ENCODE data around the gene RALGAPA1.
"Not testable (repeated sequence)": the region's sequence is repeated elsewhere in the genome, so short reads cannot be mapped to it uniquely, and the experiment has no call there.

Gene RALGAPA1

DNA sequence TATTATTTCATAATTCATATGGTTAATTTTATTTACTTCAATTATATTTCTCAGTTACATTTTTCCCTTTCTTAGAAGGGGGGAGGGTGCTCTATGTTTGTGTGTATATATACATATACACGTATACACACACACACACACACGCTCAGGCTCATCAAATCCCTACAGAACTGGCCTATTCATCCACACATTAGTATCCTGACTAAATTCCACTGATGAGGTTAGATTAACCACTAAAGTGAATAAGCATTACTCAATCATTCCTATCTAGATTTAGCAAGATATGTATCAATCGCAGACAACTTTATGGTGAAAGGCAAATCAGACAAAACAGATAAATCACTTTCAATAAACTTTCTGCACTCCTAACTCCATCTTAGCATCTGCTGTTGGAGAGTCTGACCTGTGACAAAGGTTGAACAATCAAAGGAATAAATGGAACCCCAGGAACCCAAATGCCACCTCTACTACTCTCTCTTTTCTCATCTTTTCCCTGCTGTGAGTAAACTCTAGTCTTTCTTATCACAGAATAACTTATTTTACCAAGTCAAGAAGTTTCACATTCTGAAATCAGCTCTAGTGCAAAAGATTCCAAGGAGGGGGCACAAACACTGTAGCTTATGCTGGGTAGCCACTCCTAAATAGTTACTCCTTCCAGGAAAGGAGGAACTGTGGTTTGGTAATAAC lies 67.6 kb downstream of the RALGAPA1 start:
- Mint-ChIP-seq H3K36me3 (ENCODE audit: insufficient read depth) (peaks cover 13% of the 10 kb centered on the region), H3K4me1 (peaks cover 6% of the 10 kb centered on the region), H3K4me3 (no peak overlapping the region), H3K27ac (ENCODE audit: low read depth) (peak overlapping the region; percentile 58), H3K9me3 (no peaks in the 10 kb centered on the region), H3K27me3 (no peaks in the 10 kb centered on the region)
- ATAC-seq (replicated peaks; ENCODE audit: extremely low read depth, poor library complexity, severe bottlenecking) (no peak), DNase-seq (ENCODE audit: low spot score in 2 of 2) (no peak)

- no peak overlapping the region for H3K4me3 Mint-ChIP-seq
- peaks cover 6% of the 10 kb centered on the region for H3K4me1 Mint-ChIP-seq
- ATAC-seq (replicated peaks; ENCODE audit: extremely low read depth, poor library complexity, severe bottlenecking) (no peak), DNase-seq (ENCODE audit: low spot score in 2 of 2) (no peak)
- H3K36me3 Mint-ChIP-seq (ENCODE audit: insufficient read depth), result peaks cover 13% of the 10 kb centered on the region
- no peaks in the 10 kb centered on the region for H3K9me3 Mint-ChIP-seq
- no peaks in the 10 kb centered on the region for H3K27me3 Mint-ChIP-seq
- H3K27ac Mint-ChIP-seq (ENCODE audit: low read depth), result no peak overlapping the region
Measured at GRCh38 chr14:35740215-35740614, 68.9 kb downstream of the RALGAPA1 start.

DNA sequence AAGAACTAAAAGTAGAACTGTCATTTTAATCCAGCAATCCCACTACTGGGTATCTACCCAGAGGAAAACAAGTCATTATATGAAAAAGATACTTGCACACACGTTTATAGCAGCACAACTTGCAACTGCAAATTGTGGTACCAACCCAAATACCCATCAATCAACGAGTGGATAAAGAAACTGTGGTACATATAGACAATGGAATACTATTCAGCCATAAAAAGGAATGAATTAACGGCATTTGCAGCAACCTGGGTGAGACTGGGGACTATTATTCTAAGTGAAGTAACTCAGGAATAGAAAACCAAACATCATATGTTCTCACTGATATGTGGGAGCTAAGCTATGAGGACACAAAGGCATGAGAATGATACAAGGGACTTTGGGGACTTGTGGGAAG lies 73.9 kb downstream of the RALGAPA1 start:
- Mint-ChIP-seq H3K36me3 (ENCODE audit: insufficient read depth) (peaks cover 17% of the 10 kb centered on the region), H3K4me1 (peaks cover 26% of the 10 kb centered on the region)
- not testable (repeated sequence) for DNase-seq (ENCODE audit: low spot score in 2 of 2); H3K27me3 Mint-ChIP-seq; H3K4me3 Mint-ChIP-seq; H3K9me3 Mint-ChIP-seq; ATAC-seq (replicated peaks; ENCODE audit: extremely low read depth, poor library complexity, severe bottlenecking); H3K27ac Mint-ChIP-seq (ENCODE audit: low read depth)

- DNase-seq (ENCODE audit: low spot score in 2 of 2); H3K9me3 Mint-ChIP-seq; H3K4me3 Mint-ChIP-seq; H3K27me3 Mint-ChIP-seq; ATAC-seq (replicated peaks; ENCODE audit: extremely low read depth, poor library complexity, severe bottlenecking); H3K27ac Mint-ChIP-seq (ENCODE audit: low read depth): not testable (repeated sequence)
- peaks cover 28% of the 10 kb centered on the region for H3K4me1 Mint-ChIP-seq
- H3K36me3 Mint-ChIP-seq (ENCODE audit: insufficient read depth), result peaks cover 19% of the 10 kb centered on the region
Measured at GRCh38 chr14:35733510-35733909, 75.6 kb downstream of the RALGAPA1 start.

- Mint-ChIP-seq H3K4me1 (peaks cover 28% of the 10 kb centered on the region), H3K36me3 (ENCODE audit: insufficient read depth) (peaks cover 14% of the 10 kb centered on the region), H3K27ac (ENCODE audit: low read depth) (peak overlapping the region; percentile 9), H3K27me3 (no peaks in the 10 kb centered on the region), H3K9me3 (no peaks in the 10 kb centered on the region), H3K4me3 (no peak overlapping the region)
- ATAC-seq (replicated peaks; ENCODE audit: extremely low read depth, poor library complexity, severe bottlenecking) (no peak), DNase-seq (ENCODE audit: low spot score in 2 of 2) (no peak)
Measured at GRCh38 chr14:35730871-35731270, 78.2 kb downstream of the RALGAPA1 start.

- Mint-ChIP-seq H3K36me3 (ENCODE audit: insufficient read depth) (peaks cover 14% of the 10 kb centered on the region), H3K27me3 (no peaks in the 10 kb centered on the region), H3K9me3 (no peaks in the 10 kb centered on the region), H3K27ac (ENCODE audit: low read depth) (no peak overlapping the region), H3K4me3 (no peak overlapping the region), H3K4me1 (peaks cover 22% of the 10 kb centered on the region)
- no peak for DNase-seq (ENCODE audit: low spot score in 2 of 2)
- no peak for ATAC-seq (replicated peaks; ENCODE audit: extremely low read depth, poor library complexity, severe bottlenecking)
Measured at GRCh38 chr14:35727764-35728163, 81.3 kb downstream of the RALGAPA1 start.

GRCh38 chr14:35725930-35726329 lies 83.2 kb downstream of the RALGAPA1 start:
- DNase-seq (ENCODE audit: low spot score in 2 of 2) (no peak), ATAC-seq (replicated peaks; ENCODE audit: extremely low read depth, poor library complexity, severe bottlenecking) (no peak)
- Mint-ChIP-seq H3K9me3 (no peaks in the 10 kb centered on the region), H3K27ac (ENCODE audit: low read depth) (no peak overlapping the region), H3K36me3 (ENCODE audit: insufficient read depth) (peaks cover 17% of the 10 kb centered on the region), H3K4me1 (peaks cover 7% of the 10 kb centered on the region), H3K27me3 (no peaks in the 10 kb centered on the region), H3K4me3 (no peak overlapping the region)

- Mint-ChIP-seq H3K27me3 (no peaks in the 10 kb centered on the region), H3K27ac (ENCODE audit: low read depth) (no peak overlapping the region), H3K36me3 (ENCODE audit: insufficient read depth) (peaks cover 15% of the 10 kb centered on the region), H3K4me1 (no peaks in the 10 kb centered on the region), H3K9me3 (no peaks in the 10 kb centered on the region), H3K4me3 (no peak overlapping the region)
- ATAC-seq (replicated peaks; ENCODE audit: extremely low read depth, poor library complexity, severe bottlenecking), result no peak
- no peak for DNase-seq (ENCODE audit: low spot score in 2 of 2)
Measured at GRCh38 chr14:35715079-35715478, 94.0 kb downstream of the RALGAPA1 start.

- Mint-ChIP-seq H3K4me1 (no peaks in the 10 kb centered on the region), H3K4me3 (no peak overlapping the region), H3K36me3 (ENCODE audit: insufficient read depth) (peaks cover 16% of the 10 kb centered on the region), H3K27me3 (no peaks in the 10 kb centered on the region), H3K9me3 (no peaks in the 10 kb centered on the region), H3K27ac (ENCODE audit: low read depth) (no peak overlapping the region)
- DNase-seq (ENCODE audit: low spot score in 2 of 2) (no peak), ATAC-seq (replicated peaks; ENCODE audit: extremely low read depth, poor library complexity, severe bottlenecking) (no peak)
Measured at GRCh38 chr14:35712466-35712865, 96.6 kb downstream of the RALGAPA1 start.

DNA sequence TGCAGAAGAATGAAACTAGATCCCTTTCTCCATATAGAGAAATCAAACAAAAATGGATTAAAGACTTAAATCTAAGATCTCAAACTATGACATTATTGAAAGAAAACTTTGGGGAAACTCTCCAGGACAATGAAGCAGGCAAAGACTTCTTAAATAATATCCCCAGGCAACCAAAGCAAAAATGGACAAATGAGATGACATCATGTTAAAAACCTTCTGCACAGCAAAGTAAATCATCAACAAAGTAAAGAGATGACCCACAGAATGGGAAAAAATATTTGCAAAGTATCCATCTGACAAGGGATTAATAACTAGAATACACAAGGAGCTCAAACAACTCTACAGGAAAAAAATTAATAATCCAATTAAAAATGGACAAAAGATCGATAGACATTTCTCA lies 101.0 kb downstream of the RALGAPA1 start:
- no peaks in the 10 kb centered on the region for H3K4me1 Mint-ChIP-seq
- no peaks in the 10 kb centered on the region for H3K9me3 Mint-ChIP-seq
- H3K27me3 Mint-ChIP-seq, result no peaks in the 10 kb centered on the region
- peaks cover 14% of the 10 kb centered on the region for H3K36me3 Mint-ChIP-seq (ENCODE audit: insufficient read depth)
- peak overlapping the region; percentile 26 for H3K27ac Mint-ChIP-seq (ENCODE audit: low read depth)
- DNase-seq (ENCODE audit: low spot score in 2 of 2) (no peak), ATAC-seq (replicated peaks; ENCODE audit: extremely low read depth, poor library complexity, severe bottlenecking) (no peak)
- H3K4me3 Mint-ChIP-seq, result no peak overlapping the region

DNA sequence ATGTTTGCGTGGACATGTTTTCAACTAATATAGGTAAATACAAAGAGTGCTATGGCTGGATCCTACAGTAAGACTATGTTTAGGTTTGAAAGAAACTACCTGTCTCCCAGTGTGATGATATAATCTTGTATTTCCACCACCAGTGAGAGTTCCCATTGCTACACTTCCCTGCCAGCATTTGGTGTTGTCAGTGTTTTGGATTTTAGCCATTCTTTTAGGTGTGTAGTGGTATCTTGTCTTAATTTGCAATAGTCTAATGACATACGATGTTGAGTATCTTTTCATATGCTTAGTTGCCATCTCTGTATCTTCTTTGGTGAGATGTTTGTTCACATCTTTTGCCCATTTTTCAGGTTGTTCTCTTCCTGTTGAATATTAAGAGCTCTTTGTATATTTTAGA lies 103.5 kb downstream of the RALGAPA1 start:
- Mint-ChIP-seq H3K4me1 (no peaks in the 10 kb centered on the region), H3K9me3 (no peaks in the 10 kb centered on the region), H3K4me3 (no peak overlapping the region), H3K36me3 (ENCODE audit: insufficient read depth) (peaks cover 14% of the 10 kb centered on the region), H3K27ac (ENCODE audit: low read depth) (no peak overlapping the region), H3K27me3 (no peaks in the 10 kb centered on the region)
- DNase-seq (ENCODE audit: low spot score in 2 of 2) (no peak), ATAC-seq (replicated peaks; ENCODE audit: extremely low read depth, poor library complexity, severe bottlenecking) (no peak)

DNA sequence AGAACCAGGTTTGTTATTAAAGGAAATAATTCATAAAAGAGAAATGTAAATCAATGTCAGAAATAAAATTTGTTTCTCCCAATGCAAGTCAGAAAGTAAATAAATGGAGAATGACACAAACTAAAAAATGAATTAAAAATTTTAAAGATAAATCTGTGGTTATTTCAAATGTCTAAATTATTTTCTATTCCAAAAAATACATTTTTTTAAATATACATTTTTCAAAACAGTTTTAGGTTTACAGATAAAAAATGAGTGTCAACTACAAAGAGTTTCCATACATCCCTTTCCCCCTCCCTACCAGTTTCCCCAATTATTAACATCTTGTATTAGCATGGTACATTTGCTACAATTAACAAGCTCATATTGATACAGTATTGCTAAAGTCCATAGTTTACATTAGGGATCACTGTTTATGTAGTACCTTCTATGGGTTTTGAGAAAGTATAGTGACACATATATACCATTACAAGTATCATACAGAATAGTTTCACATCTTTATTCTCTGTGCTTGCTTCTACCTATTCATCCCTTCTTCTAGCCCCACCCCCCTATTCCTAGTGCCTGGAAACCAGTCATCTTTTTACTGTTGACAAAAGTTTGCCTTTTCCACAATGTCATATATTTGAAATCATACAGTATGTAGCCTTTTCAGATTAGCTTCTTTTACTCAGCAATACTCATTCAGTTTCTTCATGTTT lies 104.2 kb downstream of the RALGAPA1 start:
- H3K4me1 Mint-ChIP-seq, result no peaks in the 10 kb centered on the region
- H3K27ac Mint-ChIP-seq (ENCODE audit: low read depth), result no peak overlapping the region
- no peak overlapping the region for H3K4me3 Mint-ChIP-seq
- DNase-seq (ENCODE audit: low spot score in 2 of 2) (no peak), ATAC-seq (replicated peaks; ENCODE audit: extremely low read depth, poor library complexity, severe bottlenecking) (no peak)
- H3K36me3 Mint-ChIP-seq (ENCODE audit: insufficient read depth), result peaks cover 14% of the 10 kb centered on the region
- H3K9me3 Mint-ChIP-seq, result no peaks in the 10 kb centered on the region
- H3K27me3 Mint-ChIP-seq, result no peaks in the 10 kb centered on the region

GRCh38 chr14:35701531-35701930 lies 107.6 kb downstream of the RALGAPA1 start:
- H3K27ac Mint-ChIP-seq (ENCODE audit: low read depth), result no peak overlapping the region
- H3K27me3 Mint-ChIP-seq, result no peaks in the 10 kb centered on the region
- no peak for ATAC-seq (replicated peaks; ENCODE audit: extremely low read depth, poor library complexity, severe bottlenecking)
- peaks cover 6% of the 10 kb centered on the region for H3K4me1 Mint-ChIP-seq
- no peaks in the 10 kb centered on the region for H3K9me3 Mint-ChIP-seq
- no peak for DNase-seq (ENCODE audit: low spot score in 2 of 2)
- H3K36me3 Mint-ChIP-seq (ENCODE audit: insufficient read depth), result peaks cover 10% of the 10 kb centered on the region
- H3K4me3 Mint-ChIP-seq, result no peak overlapping the region
